ENCODE results near the gene DHRS13. TPM values are rescaled to one million over a fixed set of nuclear protein-coding genes. Genes with fewer than 3 reads are reported as not detected.

DHRS13 gene
- total RNA-seq, 4 donors from 2014 or later = 15.1 to 26.8 (median 20.2) TPM

DNA sequence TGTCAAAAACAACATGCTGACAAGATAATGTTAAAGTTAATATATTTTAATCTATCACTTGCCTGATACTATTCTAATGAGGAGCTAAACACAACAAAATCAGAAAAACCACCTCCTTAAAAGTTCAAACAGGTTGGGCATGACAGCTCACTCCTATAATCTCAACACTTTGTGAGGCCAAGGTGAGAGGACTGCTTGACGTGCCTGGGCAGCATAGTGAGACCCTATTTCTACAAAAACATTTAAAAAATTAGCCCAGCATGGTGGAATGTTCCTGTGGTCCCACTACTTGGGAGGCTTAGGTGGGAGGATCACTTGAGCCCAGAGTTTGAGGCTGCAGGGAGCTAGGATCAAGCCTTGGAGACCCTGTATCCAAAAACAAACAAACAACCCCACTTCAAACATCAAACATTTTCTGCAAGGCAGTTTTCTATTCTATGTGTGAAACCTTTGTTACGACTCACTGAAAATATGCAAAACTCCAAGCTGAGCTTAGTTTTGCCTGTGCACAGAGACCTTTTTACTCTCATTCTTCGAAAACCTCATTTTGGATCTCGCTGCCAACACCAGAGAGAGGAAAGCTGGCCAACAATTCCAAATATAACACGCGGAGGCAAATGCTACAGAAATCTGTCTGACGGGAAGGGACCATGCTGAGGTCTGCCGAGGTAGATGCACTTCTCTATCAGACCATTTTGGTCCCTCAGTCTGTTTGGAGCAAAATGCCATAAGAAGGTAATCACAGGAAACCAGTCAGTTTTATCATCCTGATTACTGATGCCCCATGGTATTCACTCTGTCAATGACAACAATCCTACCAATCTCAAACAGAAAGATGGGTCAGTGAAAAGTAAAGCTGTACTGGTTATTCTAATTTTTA, 42.2 kb upstream of the DHRS13 start:
- Histone ChIP-seq H3K4me1 (peaks cover 55% of the 10 kb centered on the region), H3K27ac (peak overlapping the region; percentile 30)

DNA sequence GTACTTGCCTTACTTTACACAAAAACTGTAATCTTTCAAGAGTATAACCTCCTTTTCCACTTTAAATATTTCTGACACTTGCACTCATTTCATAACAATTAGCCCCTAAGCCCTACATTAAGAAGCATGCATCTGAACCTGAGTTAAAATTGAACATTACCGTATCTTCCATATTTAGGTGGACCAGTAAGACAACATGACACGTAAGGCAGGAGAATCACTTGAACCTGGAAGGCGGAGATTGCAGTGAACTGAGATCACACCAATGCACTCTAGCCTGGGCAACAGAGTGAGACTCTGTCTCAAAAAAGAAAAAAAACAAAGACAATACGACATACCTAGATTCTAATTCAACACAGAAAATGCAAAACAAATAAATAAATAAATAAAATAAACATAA, 41.5 kb upstream of the DHRS13 start:
- Histone ChIP-seq H3K9me3 (no peaks in the 10 kb centered on the region), H3K27me3 (no peaks in the 10 kb centered on the region), H3K27ac (no peak overlapping the region), H3K4me3 (no peak overlapping the region), H3K4me1 (peaks cover 61% of the 10 kb centered on the region), H3K36me3 (peaks cover 9% of the 10 kb centered on the region)
- no peak for TF ChIP-seq POLR2AphosphoS5 (IDR thresholded peaks at IDR 0.05)
- TF ChIP-seq EP300 (IDR thresholded peaks at IDR 0.05) = no peak
- TF ChIP-seq CTCF (IDR thresholded peaks at IDR 0.05) = no peak
- TF ChIP-seq POLR2A (IDR thresholded peaks at IDR 0.05) = no peak
- DNase-seq (ENCODE audit: low spot score in 2 of 2) = no peak
- WGBS = 90% methylated on average over 4 of the region's 4 CpGs

More for the DNA sequence above, 42.2 kb upstream of the DHRS13 start:
- no peak for DNase-seq (ENCODE audit: low spot score in 2 of 2)
- 52% methylated on average over 8 of the region's 8 CpGs for WGBS
- H3K27me3 ChIP-seq = no peaks in the 10 kb centered on the region
- TF ChIP-seq CTCF (IDR thresholded peaks at IDR 0.05) (no peak), POLR2AphosphoS5 (IDR thresholded peaks at IDR 0.05) (no peak), POLR2A (IDR thresholded peaks at IDR 0.05) (no peak), EP300 (IDR thresholded peaks at IDR 0.05) (no peak)
- no peaks in the 10 kb centered on the region for H3K9me3 ChIP-seq
- H3K4me3 ChIP-seq = no peak overlapping the region
- peaks cover 9% of the 10 kb centered on the region for H3K36me3 ChIP-seq

GRCh38 chr17:28942925-28943324, 40.0 kb upstream of the DHRS13 start:
- no peaks in the 10 kb centered on the region for H3K9me3 ChIP-seq
- H3K36me3 ChIP-seq = peaks cover 9% of the 10 kb centered on the region
- no peak overlapping the region for H3K4me3 ChIP-seq
- no peak overlapping the region for H3K27ac ChIP-seq
- no peak for TF ChIP-seq POLR2A (IDR thresholded peaks at IDR 0.05)
- no peak for TF ChIP-seq EP300 (IDR thresholded peaks at IDR 0.05)
- TF ChIP-seq CTCF (IDR thresholded peaks at IDR 0.05) = no peak
- TF ChIP-seq POLR2AphosphoS5 (IDR thresholded peaks at IDR 0.05) = no peak
- no peak for DNase-seq (ENCODE audit: low spot score in 2 of 2)
- WGBS = 84% methylated on average over 2 of the region's 2 CpGs
- H3K4me1 ChIP-seq = peaks cover 63% of the 10 kb centered on the region
- H3K27me3 ChIP-seq = no peaks in the 10 kb centered on the region

- no peak for TF ChIP-seq POLR2AphosphoS5 (IDR thresholded peaks at IDR 0.05)
- no peak for TF ChIP-seq CTCF (IDR thresholded peaks at IDR 0.05)
- no peak for TF ChIP-seq EP300 (IDR thresholded peaks at IDR 0.05)
- no peak for TF ChIP-seq POLR2A (IDR thresholded peaks at IDR 0.05)
- no peaks in the 10 kb centered on the region for H3K27me3 ChIP-seq
- H3K27ac ChIP-seq = no peak overlapping the region
- no peaks in the 10 kb centered on the region for H3K9me3 ChIP-seq
- 82% methylated on average over 1 of the region's 1 CpG for WGBS
- DNase-seq (ENCODE audit: low spot score in 2 of 2) = no peak
- peaks cover 64% of the 10 kb centered on the region for H3K4me1 ChIP-seq
- peaks cover 9% of the 10 kb centered on the region for H3K36me3 ChIP-seq
- no peak overlapping the region for H3K4me3 ChIP-seq
Measured at GRCh38 chr17:28941251-28941650, 38.4 kb upstream of the DHRS13 start.

DNA sequence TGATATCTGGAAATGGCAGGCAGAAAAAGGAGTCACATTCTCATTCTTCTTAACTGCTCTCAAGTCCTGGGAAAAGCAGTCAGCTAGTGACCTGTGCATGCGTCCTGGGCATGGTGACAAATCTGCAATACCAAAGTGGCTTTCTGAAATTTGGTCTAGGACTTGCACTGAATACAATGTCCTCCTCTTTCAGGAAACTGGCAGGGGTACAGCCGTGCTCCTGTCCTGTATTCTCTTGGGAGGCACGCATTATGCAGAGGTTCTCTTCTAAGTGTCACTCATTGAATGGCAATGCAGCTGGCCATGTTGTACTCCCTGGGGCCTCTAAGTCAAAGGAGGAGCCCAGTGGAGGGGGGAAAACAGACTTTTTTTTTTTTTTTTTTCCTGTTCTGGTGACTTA, 37.8 kb upstream of the DHRS13 start:
- no peak for DNase-seq (ENCODE audit: low spot score in 2 of 2)
- no peaks in the 10 kb centered on the region for H3K9me3 ChIP-seq
- 76% methylated on average over 3 of the region's 3 CpGs for WGBS
- peaks cover 63% of the 10 kb centered on the region for H3K4me1 ChIP-seq
- no peak for TF ChIP-seq POLR2A (IDR thresholded peaks at IDR 0.05)
- TF ChIP-seq CTCF (IDR thresholded peaks at IDR 0.05) = no peak
- TF ChIP-seq EP300 (IDR thresholded peaks at IDR 0.05) = no peak
- TF ChIP-seq POLR2AphosphoS5 (IDR thresholded peaks at IDR 0.05) = no peak
- H3K4me3 ChIP-seq = no peak overlapping the region
- no peaks in the 10 kb centered on the region for H3K27me3 ChIP-seq
- peaks cover 9% of the 10 kb centered on the region for H3K36me3 ChIP-seq
- no peak overlapping the region for H3K27ac ChIP-seq
